Upper lobe of left lung (tissue), 4 donors: ENCODE results near the gene PITX1.

Experiments
- CTCF ChIP-seq, 6 experiments: fragments of 450-650 bp in 4 of 6; fragments of 200-600 bp in 2 of 6; sonication (generic) in 2 of 6; IDR thresholded peaks; one replicate each; pipeline ENCODE4 v1.5.1; 2016 to 2019; ENCODE audit warnings: antibody characterized with exemption in 6 of 6
- POLR2A ChIP-seq, 4 donors: fragments of 450-650 bp; IDR thresholded peaks; one replicate each; pipeline ENCODE4 v1.5.1; 2016 to 2017; ENCODE audit warnings: antibody characterized with exemption in 4 of 4, mild to moderate bottlenecking in 2 of 4
- POLR2AphosphoS5 ChIP-seq, 2 donors: sonication (generic); formaldehyde crosslinking; IDR thresholded peaks; one replicate each; pipeline ENCODE4 v1.5.1; 2017; ENCODE audit warnings: antibody characterized with exemption in 2 of 2

- TF ChIP-seq POLR2AphosphoS5 (IDR thresholded peaks at IDR 0.05) (no peak), POLR2A (IDR thresholded peaks at IDR 0.05) (no peak), CTCF (IDR thresholded peaks at IDR 0.05) (no peak)
Measured at GRCh38 chr5:135032695-135032998, 1.4 kb downstream of the PITX1 start.
